HEK293 (cell line): ENCODE measurements around the gene PCDH1.

Source experiments
- CTCF ChIA-PET: fragments of 350-600 bp; formaldehyde crosslinking; extraction: SDS; loops from one replicate; lab custom pipeline; 2021; ENCODE audit warnings: antibody characterized with exemption; lab: Yijun Ruan, JAX
- POLR2A ChIA-PET: fragments of 300-600 bp; formaldehyde crosslinking; extraction: SDS; loops from one replicate; lab custom pipeline; 2020; ENCODE audit warnings: antibody characterized with exemption, inconsistent platforms; lab: Yijun Ruan, JAX
- H3K27ac ChIP-seq: fragments of 200-500 bp; sonication (Bioruptor generic); 2 replicates; pipeline ENCODE4 v1.5.1; 2014; ENCODE audit warnings: low read depth, low read length, control low read depth, inconsistent platforms; ENCODE audit errors: extremely low read depth
- H3K36me3 ChIP-seq, 2 experiments: fragments of 200-500 bp in 1 of 2; sonication (Bioruptor generic) in 1 of 2; 1 replicate in 1 of 2; 2 replicates in 1 of 2; pipeline ENCODE4 v1.5.1; 2014 to 2017; ENCODE audit warnings: inconsistent platforms in 2 of 2, low read length in 2 of 2; ENCODE audit not compliant: control insufficient read depth in 2 of 2, insufficient read depth in 1 of 2
- H3K4me1 ChIP-seq: fragments of 200-500 bp; sonication (Bioruptor generic); 2 replicates; pipeline ENCODE4 v1.5.1; 2014; ENCODE audit warnings: mild to moderate bottlenecking, low read length, inconsistent platforms; ENCODE audit not compliant: control insufficient read depth, insufficient read depth
- H3K4me3 ChIP-seq: 2 replicates; pipeline ENCODE4 v1.5.1; 2011; ENCODE audit warnings: low read depth, mild to moderate bottlenecking, control low read depth, low read length, moderate library complexity
- H3K9me3 ChIP-seq: fragments of 200-500 bp; sonication (Bioruptor generic); 2 replicates; pipeline ENCODE4 v1.5.1; 2014; ENCODE audit warnings: low read depth, low read length, inconsistent platforms; ENCODE audit not compliant: control insufficient read depth, insufficient read depth
- BCL11B ChIP-seq: fragments of 450-650 bp; formaldehyde crosslinking; IDR thresholded peaks from 2 replicates; pipeline ENCODE4 v1.5.1; 2016; ENCODE audit warnings: low read depth, missing biosample characterization, missing genetic modification characterization
- EGR2 ChIP-seq: fragments of 450-650 bp; formaldehyde crosslinking; IDR thresholded peaks from 2 replicates; pipeline ENCODE4 v1.5.1; 2016; ENCODE audit warnings: low read depth, missing biosample characterization, missing genetic modification characterization
- KLF1 ChIP-seq: fragments of 450-650 bp; formaldehyde crosslinking; IDR thresholded peaks from 2 replicates; pipeline ENCODE4 v1.5.1; 2016; ENCODE audit warnings: missing biosample characterization, missing genetic modification characterization
- SP2 ChIP-seq: fragments of 450-650 bp; formaldehyde crosslinking; IDR thresholded peaks from 2 replicates; pipeline ENCODE4 v1.5.1; 2016; ENCODE audit warnings: missing biosample characterization, missing genetic modification characterization
- TCF7L2 ChIP-seq: IDR thresholded peaks from 2 replicates; pipeline ENCODE4 v1.6.1; 2011; ENCODE audit warnings: low read depth, mild to moderate bottlenecking, inconsistent platforms, low read length, moderate library complexity, borderline replicate concordance
- ZFHX2 ChIP-seq: fragments of 450-650 bp; formaldehyde crosslinking; conservative IDR thresholded peaks from 2 replicates; pipeline ENCODE4 v1.5.1; 2016; ENCODE audit warnings: missing biosample characterization, missing genetic modification characterization
- ZFP37 ChIP-seq: fragments of 450-650 bp; formaldehyde crosslinking; IDR thresholded peaks from 2 replicates; pipeline ENCODE4 v1.5.1; 2016; ENCODE audit warnings: missing biosample characterization, missing genetic modification characterization
- ZIC2 ChIP-seq: fragments of 450-650 bp; formaldehyde crosslinking; IDR thresholded peaks from 2 replicates; pipeline ENCODE4 v1.5.1; 2016; ENCODE audit warnings: missing biosample characterization, missing genetic modification characterization
- ZNF341 ChIP-seq: fragments of 450-650 bp; formaldehyde crosslinking; IDR thresholded peaks from 2 replicates; pipeline ENCODE4; 2016; ENCODE audit warnings: low read depth, missing biosample characterization, missing genetic modification characterization
- ZXDB ChIP-seq: fragments of 450-650 bp; formaldehyde crosslinking; IDR thresholded peaks from 2 replicates; pipeline ENCODE4 v1.5.1; 2016; ENCODE audit warnings: missing biosample characterization, missing genetic modification characterization
- TF ChIP-seq, protein P1 (sequence below): fragments of 450-650 bp; formaldehyde crosslinking; IDR thresholded peaks from 2 replicates; pipeline ENCODE4 v1.5.1; 2016; ENCODE audit warnings: missing biosample characterization, missing genetic modification characterization
- TF ChIP-seq, protein P2 (sequence below): fragments of 450-650 bp; formaldehyde crosslinking; IDR thresholded peaks from 2 replicates; pipeline ENCODE4 v1.5.1; 2017; ENCODE audit warnings: missing biosample characterization, missing genetic modification characterization

PCDH1 gene

DNA sequence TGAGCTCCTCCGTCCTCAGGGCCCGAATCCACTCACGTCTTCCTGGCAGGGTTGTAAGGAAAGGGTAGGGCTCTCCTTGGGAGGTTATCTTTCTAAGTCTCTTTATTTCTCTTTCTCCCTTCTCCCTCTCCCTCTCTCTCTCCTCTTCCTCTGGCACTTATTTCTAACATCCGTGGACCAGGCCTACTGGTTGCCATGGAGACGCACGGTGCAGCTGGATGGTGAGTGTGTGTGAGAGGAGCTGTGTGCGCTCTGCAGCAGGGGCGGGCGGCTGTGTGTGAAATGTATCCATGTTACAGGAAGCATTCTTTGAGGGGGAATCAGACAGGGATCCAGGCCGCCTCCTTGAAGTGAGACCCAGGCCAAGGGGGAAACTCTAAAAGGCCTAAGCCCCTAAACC lies 32.2 kb downstream of the PCDH1 start:
- POLR2A ChIA-PET, result interaction anchor here (1.0 kb wide), 1 partner anchor 11 kb away, joined by 3 read pairs; no protein-coding TSS in a partner anchor

DNA sequence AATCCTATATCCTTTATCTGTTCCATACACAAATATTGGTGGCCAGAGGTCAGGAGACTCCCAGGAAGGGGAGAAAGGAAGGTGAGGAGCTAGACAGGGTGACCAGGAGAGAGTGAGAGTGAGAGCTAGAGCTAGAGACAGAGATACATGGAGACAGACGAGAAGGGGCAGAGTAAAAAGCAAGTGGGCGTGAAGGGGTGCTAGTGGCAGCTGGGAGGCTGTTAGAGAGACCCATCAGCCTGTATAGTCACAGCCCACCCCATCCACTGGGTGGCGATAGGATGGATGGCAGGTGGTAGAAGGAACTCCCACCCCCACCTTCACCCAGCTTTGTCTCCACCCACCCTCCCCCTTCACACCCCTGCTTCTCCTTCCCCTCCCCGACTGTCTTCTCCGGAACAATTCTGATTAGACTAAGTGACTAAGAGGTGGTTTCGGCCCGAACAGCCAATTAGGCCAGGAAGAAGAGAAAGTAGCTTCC lies 32.8 kb downstream of the PCDH1 start:
- Histone ChIP-seq H3K4me1 (peaks cover 7% of the 10 kb centered on the region), H3K4me3 (no peak overlapping the region), H3K27ac (no peak overlapping the region), H3K36me3 (no peaks in the 10 kb centered on the region), H3K9me3 (no peaks in the 10 kb centered on the region)
- no peak for TF ChIP-seq TCF7L2
- TF ChIP-seq ZIC2, result no peak
- TF ChIP-seq, protein P1, sequence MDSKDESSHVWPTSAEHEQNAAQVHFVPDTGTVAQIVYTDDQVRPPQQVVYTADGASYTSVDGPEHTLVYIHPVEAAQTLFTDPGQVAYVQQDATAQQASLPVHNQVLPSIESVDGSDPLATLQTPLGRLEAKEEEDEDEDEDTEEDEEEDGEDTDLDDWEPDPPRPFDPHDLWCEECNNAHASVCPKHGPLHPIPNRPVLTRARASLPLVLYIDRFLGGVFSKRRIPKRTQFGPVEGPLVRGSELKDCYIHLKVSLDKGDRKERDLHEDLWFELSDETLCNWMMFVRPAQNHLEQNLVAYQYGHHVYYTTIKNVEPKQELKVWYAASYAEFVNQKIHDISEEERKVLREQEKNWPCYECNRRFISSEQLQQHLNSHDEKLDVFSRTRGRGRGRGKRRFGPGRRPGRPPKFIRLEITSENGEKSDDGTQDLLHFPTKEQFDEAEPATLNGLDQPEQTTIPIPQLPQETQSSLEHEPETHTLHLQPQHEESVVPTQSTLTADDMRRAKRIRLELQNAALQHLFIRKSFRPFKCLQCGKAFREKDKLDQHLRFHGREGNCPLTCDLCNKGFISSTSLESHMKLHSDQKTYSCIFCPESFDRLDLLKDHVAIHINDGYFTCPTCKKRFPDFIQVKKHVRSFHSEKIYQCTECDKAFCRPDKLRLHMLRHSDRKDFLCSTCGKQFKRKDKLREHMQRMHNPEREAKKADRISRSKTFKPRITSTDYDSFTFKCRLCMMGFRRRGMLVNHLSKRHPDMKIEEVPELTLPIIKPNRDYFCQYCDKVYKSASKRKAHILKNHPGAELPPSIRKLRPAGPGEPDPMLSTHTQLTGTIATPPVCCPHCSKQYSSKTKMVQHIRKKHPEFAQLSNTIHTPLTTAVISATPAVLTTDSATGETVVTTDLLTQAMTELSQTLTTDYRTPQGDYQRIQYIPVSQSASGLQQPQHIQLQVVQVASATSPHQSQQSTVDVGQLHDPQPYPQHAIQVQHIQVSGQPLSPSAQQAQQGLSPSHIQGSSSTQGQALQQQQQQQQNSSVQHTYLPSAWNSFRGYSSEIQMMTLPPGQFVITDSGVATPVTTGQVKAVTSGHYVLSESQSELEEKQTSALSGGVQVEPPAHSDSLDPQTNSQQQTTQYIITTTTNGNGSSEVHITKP (tag by site-specific recombination), result 0 out of 2 replicates have a peak, but pooled peaks have one; percentile 16
- TF ChIP-seq ZNF341 (tag by site-specific recombination), result 0 out of 2 replicates have a peak, but pooled peaks have one; percentile 13
- TF ChIP-seq ZFHX2 (tag by site-specific recombination), result peak; percentile 64
- no peak for TF ChIP-seq BCL11B
- TF ChIP-seq EGR2, result peak; percentile 50; the same call in 1 of the 2 replicates
- 0 out of 2 replicates have a peak, but pooled peaks have one; percentile 13 for TF ChIP-seq KLF1 (tag by site-specific recombination)
- TF ChIP-seq, protein P2, sequence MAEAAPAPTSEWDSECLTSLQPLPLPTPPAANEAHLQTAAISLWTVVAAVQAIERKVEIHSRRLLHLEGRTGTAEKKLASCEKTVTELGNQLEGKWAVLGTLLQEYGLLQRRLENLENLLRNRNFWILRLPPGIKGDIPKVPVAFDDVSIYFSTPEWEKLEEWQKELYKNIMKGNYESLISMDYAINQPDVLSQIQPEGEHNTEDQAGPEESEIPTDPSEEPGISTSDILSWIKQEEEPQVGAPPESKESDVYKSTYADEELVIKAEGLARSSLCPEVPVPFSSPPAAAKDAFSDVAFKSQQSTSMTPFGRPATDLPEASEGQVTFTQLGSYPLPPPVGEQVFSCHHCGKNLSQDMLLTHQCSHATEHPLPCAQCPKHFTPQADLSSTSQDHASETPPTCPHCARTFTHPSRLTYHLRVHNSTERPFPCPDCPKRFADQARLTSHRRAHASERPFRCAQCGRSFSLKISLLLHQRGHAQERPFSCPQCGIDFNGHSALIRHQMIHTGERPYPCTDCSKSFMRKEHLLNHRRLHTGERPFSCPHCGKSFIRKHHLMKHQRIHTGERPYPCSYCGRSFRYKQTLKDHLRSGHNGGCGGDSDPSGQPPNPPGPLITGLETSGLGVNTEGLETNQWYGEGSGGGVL (tag by site-specific recombination), result 0 out of 2 replicates have a peak, but pooled peaks have one; percentile 23
- CTCF ChIA-PET, result interaction anchor here (1.0 to 2.4 kb wide), 4 partner anchors 9 to 154 kb away, joined by 4 to 18 read pairs (median 6); partner anchors contain the start of gene PCDH1
- POLR2A ChIA-PET, result interaction anchor here (1.0 kb wide), 1 partner anchor 10 kb away, joined by 3 read pairs; no protein-coding TSS in a partner anchor

More for the DNA sequence above, 32.2 kb downstream of the PCDH1 start:
- H3K9me3 ChIP-seq, result no peaks in the 10 kb centered on the region
- TF ChIP-seq, protein P1 (tag by site-specific recombination), result no peak
- TF ChIP-seq ZFP37 (tag by site-specific recombination), result no peak
- TF ChIP-seq ZXDB (tag by site-specific recombination), result no peak
- no peak for TF ChIP-seq SP2 (tag by site-specific recombination)
- CTCF ChIA-PET, result interaction anchor here (1.1 to 2.4 kb wide), 3 partner anchors 9 to 154 kb away, joined by 4 to 18 read pairs (median 7); partner anchors contain the start of gene PCDH1
- no peak overlapping the region; the same call in 1 of the 2 replicates for H3K27ac ChIP-seq
- H3K36me3 ChIP-seq, result no peaks in the 10 kb centered on the region
- peaks cover 7% of the 10 kb centered on the region for H3K4me1 ChIP-seq
- H3K4me3 ChIP-seq, result no peak overlapping the region
